Activated T-cell treated with anti-CD3 and anti-CD28 coated beads, Interleukin-2, amount 50 U/mL, for 4 hours (primary cell): ENCODE results near the gene SLC25A21. TPM values are rescaled to one million over a fixed set of nuclear protein-coding genes. Genes with fewer than 3 reads are reported as not detected.

ENCODE experiments used
- ATAC-seq, 2 donors: fragments of 200-7000 bp; cut with Tn5 transposase; one replicate each; pipeline ENCODE4 v1.10.0; 2021
- DNase-seq: peaks from one replicate; pipeline ENCODE4 v3.0.0-alpha.2; 2020
- H3K27me3 Mint-ChIP-seq: one replicate; pipeline ENCODE4 v1.8.0; 2021; ENCODE audit warnings: low read depth, mixed read lengths
- H3K36me3 Mint-ChIP-seq: one replicate; pipeline ENCODE4 v1.8.0; 2022; ENCODE audit warnings: mixed read lengths; ENCODE audit not compliant: insufficient read depth
- H3K4me1 Mint-ChIP-seq: one replicate; pipeline ENCODE4 v1.8.0; 2021; ENCODE audit warnings: low read depth, mixed read lengths
- H3K4me3 Mint-ChIP-seq: one replicate; pipeline ENCODE4 v1.8.0; 2021; ENCODE audit warnings: mild to moderate bottlenecking, moderate library complexity, mixed read lengths
- H3K9me3 Mint-ChIP-seq: one replicate; pipeline ENCODE4 v1.8.0; 2021; ENCODE audit warnings: mixed read lengths
- total RNA-seq, 3 donors: library from RNA; stranded (reverse); gene quantifications; one replicate each; pipeline ENCODE4 v1.2.1, GENCODE V29; 2021

Gene SLC25A21
- total RNA-seq, 3 donors from 2014 or later = not detected

- no peak for ATAC-seq
- Mint-ChIP-seq H3K36me3 (no peaks in the 10 kb centered on the region), H3K4me3 (no peak overlapping the region), H3K9me3 (peaks cover 3% of the 10 kb centered on the region), H3K27me3 (peaks cover 62% of the 10 kb centered on the region), H3K4me1 (peaks cover 23% of the 10 kb centered on the region)
- DNase-seq = no peak
Measured at GRCh38 chr14:36666416-36667206, 505.8 kb downstream of the SLC25A21 start.

GRCh38 chr14:36665887-36666415 is 506.5 kb downstream of the SLC25A21 start:
- ATAC-seq (no peak), DNase-seq (no peak)
- Mint-ChIP-seq H3K36me3 (no peaks in the 10 kb centered on the region), H3K4me1 (peaks cover 28% of the 10 kb centered on the region), H3K4me3 (no peak overlapping the region), H3K27me3 (peaks cover 66% of the 10 kb centered on the region), H3K9me3 (peaks cover 3% of the 10 kb centered on the region)

GRCh38 chr14:36664322-36665193 is 507.8 kb downstream of the SLC25A21 start:
- H3K9me3 Mint-ChIP-seq = peaks cover 3% of the 10 kb centered on the region
- H3K4me3 Mint-ChIP-seq = no peak overlapping the region
- peaks cover 28% of the 10 kb centered on the region for H3K4me1 Mint-ChIP-seq
- H3K36me3 Mint-ChIP-seq = no peaks in the 10 kb centered on the region
- peaks cover 80% of the 10 kb centered on the region for H3K27me3 Mint-ChIP-seq
- ATAC-seq (no peak), DNase-seq (no peak)

- peaks cover 89% of the 10 kb centered on the region for H3K27me3 Mint-ChIP-seq
- H3K4me3 Mint-ChIP-seq = no peak overlapping the region
- ATAC-seq (no peak), DNase-seq (no peak)
- no peaks in the 10 kb centered on the region for H3K36me3 Mint-ChIP-seq
- H3K9me3 Mint-ChIP-seq = peaks cover 3% of the 10 kb centered on the region
- H3K4me1 Mint-ChIP-seq = peaks cover 34% of the 10 kb centered on the region
Measured at GRCh38 chr14:36663404-36664321, 508.7 kb downstream of the SLC25A21 start.

- no peaks in the 10 kb centered on the region for H3K36me3 Mint-ChIP-seq
- H3K27me3 Mint-ChIP-seq = peaks cover 93% of the 10 kb centered on the region
- H3K9me3 Mint-ChIP-seq = peaks cover 3% of the 10 kb centered on the region
- no peak overlapping the region for H3K4me3 Mint-ChIP-seq
- ATAC-seq = no peak
- peaks cover 34% of the 10 kb centered on the region for H3K4me1 Mint-ChIP-seq
- DNase-seq = no peak
Measured at GRCh38 chr14:36662543-36663403, 509.6 kb downstream of the SLC25A21 start.

- H3K9me3 Mint-ChIP-seq = no peaks in the 10 kb centered on the region
- DNase-seq (no peak), ATAC-seq (no peak)
- H3K4me1 Mint-ChIP-seq = peaks cover 36% of the 10 kb centered on the region
- peaks cover 93% of the 10 kb centered on the region for H3K27me3 Mint-ChIP-seq
- no peaks in the 10 kb centered on the region for H3K36me3 Mint-ChIP-seq
- no peak overlapping the region for H3K4me3 Mint-ChIP-seq
Measured at GRCh38 chr14:36662258-36662542, 510.2 kb downstream of the SLC25A21 start.

- peak; percentile 75 to 79 for ATAC-seq
Measured at GRCh38 chr14:36661506-36662257, 510.7 kb downstream of the SLC25A21 start, which contains the start of gene PAX9. Gene PAX9 (plus strand): TSS chr14:36661860. CDS start chr14:36662090, 230 bp downstream.

GRCh38 chr14:36660736-36661505 is 511.5 kb downstream of the SLC25A21 start:
- ATAC-seq (no peak), DNase-seq (no peak)
- H3K4me1 Mint-ChIP-seq = peaks cover 47% of the 10 kb centered on the region
- no peak overlapping the region for H3K4me3 Mint-ChIP-seq
- H3K27me3 Mint-ChIP-seq = peaks cover 98% of the 10 kb centered on the region
- no peaks in the 10 kb centered on the region for H3K9me3 Mint-ChIP-seq
- no peaks in the 10 kb centered on the region for H3K36me3 Mint-ChIP-seq

More at GRCh38 chr14:36661506-36662257, 510.7 kb downstream of the SLC25A21 start, which contains the start of gene PAX9:
- no peak for DNase-seq
- Mint-ChIP-seq H3K4me1 (peaks cover 40% of the 10 kb centered on the region), H3K9me3 (no peaks in the 10 kb centered on the region), H3K4me3 (no peak within 1 kb of the TSS), H3K27me3 (peaks cover 95% of the 10 kb centered on the region), H3K36me3 (no peaks in the 10 kb centered on the region)

- H3K9me3 Mint-ChIP-seq = no peaks in the 10 kb centered on the region
- ATAC-seq (no peak), DNase-seq (no peak)
- peaks cover 55% of the 10 kb centered on the region for H3K4me1 Mint-ChIP-seq
- H3K27me3 Mint-ChIP-seq = peaks cover 98% of the 10 kb centered on the region
- H3K36me3 Mint-ChIP-seq = no peaks in the 10 kb centered on the region
- H3K4me3 Mint-ChIP-seq = no peak overlapping the region
Measured at GRCh38 chr14:36659822-36660735, 512.3 kb downstream of the SLC25A21 start.

- DNase-seq = no peak
- Mint-ChIP-seq H3K4me1 (peaks cover 52% of the 10 kb centered on the region), H3K4me3 (peak overlapping the region; percentile 27), H3K27me3 (peaks cover 98% of the 10 kb centered on the region), H3K36me3 (no peaks in the 10 kb centered on the region), H3K9me3 (no peaks in the 10 kb centered on the region)
- no peak for ATAC-seq
Measured at GRCh38 chr14:36659010-36659821, 513.2 kb downstream of the SLC25A21 start.
